SJSA1 (cell line): ENCODE measurements around the gene CACNB4. TPM values are rescaled to one million over a fixed set of nuclear protein-coding genes. Genes with fewer than 3 reads are reported as not detected.
"Not testable (repeated sequence)": the region's sequence is repeated elsewhere in the genome, so short reads cannot be mapped to it uniquely, and the experiment has no call there.

Experiments
- DNase-seq, 2 experiments: peaks; one replicate each; pipeline ENCODE4 v3.0.0-alpha.2; 2015 to 2020; ENCODE audit warnings: low spot score in 2 of 2, low read depth in 1 of 2
- H3K27ac ChIP-seq: fragments of 250-450 bp; sonication (Bioruptor Pico); 2 replicates; pipeline ENCODE4 v1.5.1; 2020; ENCODE audit warnings: mild to moderate bottlenecking, moderate library complexity
- H3K27me3 ChIP-seq: fragments of 250-450 bp; sonication (Bioruptor Pico); replicated peaks from 2 replicates; pipeline ENCODE4 v1.5.1; 2020; ENCODE audit warnings: mild to moderate bottlenecking, moderate library complexity
- H3K36me3 ChIP-seq: fragments of 250-450 bp; sonication (Bioruptor Pico); 2 replicates; pipeline ENCODE4 v1.5.1; 2020; ENCODE audit warnings: mild to moderate bottlenecking
- H3K4me1 ChIP-seq: fragments of 250-450 bp; sonication (Bioruptor Pico); replicated peaks from 2 replicates; pipeline ENCODE4 v1.6.1; 2021; ENCODE audit warnings: mild to moderate bottlenecking
- H3K4me3 ChIP-seq: fragments of 250-450 bp; sonication (Bioruptor Pico); 2 replicates; pipeline ENCODE4 v1.5.1; 2020; ENCODE audit warnings: mild to moderate bottlenecking
- H3K9me3 ChIP-seq: fragments of 250-450 bp; sonication (Bioruptor Pico); replicated peaks from 2 replicates; pipeline ENCODE4 v1.5.1; 2020; ENCODE audit warnings: mild to moderate bottlenecking
- total RNA-seq: library from RNA; depleted of rRNA; stranded (reverse); fragments of >200 nt; shearing (Covaris generic); gene quantifications from 2 replicates; pipeline ENCODE4 v1.2.3, GENCODE V29; 2014

The CACNB4 gene
- total RNA-seq, 1 experiment from 2014 or later = not detected

DNA sequence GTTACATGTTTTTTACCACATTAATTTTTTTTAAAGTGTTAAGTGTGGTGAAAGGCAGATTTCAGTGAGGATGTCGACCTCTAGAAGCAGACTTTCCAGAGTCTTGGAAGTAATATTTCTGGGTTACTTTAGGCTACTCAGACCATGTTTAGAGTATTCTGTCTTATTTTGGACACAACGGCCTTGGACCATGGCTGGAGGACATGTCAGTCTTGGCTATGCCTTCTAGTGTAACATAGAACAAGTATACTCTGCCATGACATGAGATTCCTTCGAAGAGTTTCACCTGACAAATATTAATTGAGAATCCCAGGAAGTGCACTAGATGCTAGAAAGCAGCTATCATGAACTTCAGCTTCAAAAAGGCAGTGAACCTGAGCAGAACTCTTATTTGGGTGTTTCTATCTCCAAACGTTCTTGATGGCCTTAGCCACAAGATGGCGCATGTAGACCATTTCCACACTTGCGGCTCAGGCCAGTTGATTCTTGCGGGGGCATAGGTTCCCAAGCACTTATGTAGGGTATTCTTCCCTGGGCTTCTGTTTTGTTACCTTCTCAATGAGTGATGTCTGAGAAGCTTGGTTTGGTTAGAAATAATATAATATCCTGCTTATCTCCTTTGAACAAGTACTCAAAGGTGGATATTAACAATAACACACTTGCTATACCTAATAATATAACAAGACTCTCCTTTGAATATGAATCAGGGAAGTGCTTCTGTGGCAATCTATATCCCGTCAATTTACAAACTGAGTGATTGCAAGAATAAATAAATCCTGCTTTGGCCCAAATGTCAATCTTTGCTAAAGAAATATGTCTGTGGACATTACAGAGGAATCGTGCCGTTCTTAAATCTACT is 62.0 kb downstream of the CACNB4 start:
- Histone ChIP-seq H3K27me3 (0 out of 2 replicates have a peak, but pooled peaks cover 7% of the 10 kb centered on the region), H3K9me3 (no peaks in the 10 kb centered on the region), H3K4me3 (no peak overlapping the region), H3K36me3 (no peaks in the 10 kb centered on the region), H3K4me1 (no peaks in the 10 kb centered on the region), H3K27ac (no peak overlapping the region)
- peak; percentile 43 to 59 for DNase-seq

DNA sequence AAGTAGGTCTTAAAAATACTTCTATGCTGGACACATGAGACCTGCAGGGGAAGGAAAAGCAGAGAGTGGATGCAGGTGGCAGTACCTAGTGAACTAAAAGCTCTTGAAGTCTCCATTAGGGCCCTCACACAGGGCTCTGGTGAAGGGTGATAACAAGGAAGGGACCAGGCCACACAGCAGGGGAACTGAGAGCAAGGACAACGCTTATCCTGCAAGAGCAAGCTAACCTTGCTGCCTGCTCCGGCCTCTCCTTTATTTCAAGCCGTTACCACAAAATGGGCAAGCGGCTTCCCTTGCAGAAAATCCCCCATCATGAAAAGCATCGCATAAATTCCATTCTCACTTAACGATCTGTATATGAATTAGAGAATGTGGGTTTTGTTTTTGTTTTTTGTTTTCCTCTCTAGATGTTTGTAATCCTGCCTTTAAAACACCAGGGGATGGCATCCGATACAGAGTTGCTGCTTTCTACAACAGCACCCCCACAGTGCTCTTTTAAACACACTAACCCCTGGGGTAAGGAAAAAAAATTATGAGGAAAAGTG is 64.5 kb downstream of the CACNB4 start:
- H3K9me3 ChIP-seq = no peaks in the 10 kb centered on the region
- H3K4me1 ChIP-seq = no peaks in the 10 kb centered on the region
- H3K36me3 ChIP-seq = no peaks in the 10 kb centered on the region
- 0 out of 2 replicates have a peak, but pooled peaks cover 7% of the 10 kb centered on the region for H3K27me3 ChIP-seq
- no peak for DNase-seq
- no peak overlapping the region for H3K4me3 ChIP-seq
- no peak overlapping the region for H3K27ac ChIP-seq

DNA sequence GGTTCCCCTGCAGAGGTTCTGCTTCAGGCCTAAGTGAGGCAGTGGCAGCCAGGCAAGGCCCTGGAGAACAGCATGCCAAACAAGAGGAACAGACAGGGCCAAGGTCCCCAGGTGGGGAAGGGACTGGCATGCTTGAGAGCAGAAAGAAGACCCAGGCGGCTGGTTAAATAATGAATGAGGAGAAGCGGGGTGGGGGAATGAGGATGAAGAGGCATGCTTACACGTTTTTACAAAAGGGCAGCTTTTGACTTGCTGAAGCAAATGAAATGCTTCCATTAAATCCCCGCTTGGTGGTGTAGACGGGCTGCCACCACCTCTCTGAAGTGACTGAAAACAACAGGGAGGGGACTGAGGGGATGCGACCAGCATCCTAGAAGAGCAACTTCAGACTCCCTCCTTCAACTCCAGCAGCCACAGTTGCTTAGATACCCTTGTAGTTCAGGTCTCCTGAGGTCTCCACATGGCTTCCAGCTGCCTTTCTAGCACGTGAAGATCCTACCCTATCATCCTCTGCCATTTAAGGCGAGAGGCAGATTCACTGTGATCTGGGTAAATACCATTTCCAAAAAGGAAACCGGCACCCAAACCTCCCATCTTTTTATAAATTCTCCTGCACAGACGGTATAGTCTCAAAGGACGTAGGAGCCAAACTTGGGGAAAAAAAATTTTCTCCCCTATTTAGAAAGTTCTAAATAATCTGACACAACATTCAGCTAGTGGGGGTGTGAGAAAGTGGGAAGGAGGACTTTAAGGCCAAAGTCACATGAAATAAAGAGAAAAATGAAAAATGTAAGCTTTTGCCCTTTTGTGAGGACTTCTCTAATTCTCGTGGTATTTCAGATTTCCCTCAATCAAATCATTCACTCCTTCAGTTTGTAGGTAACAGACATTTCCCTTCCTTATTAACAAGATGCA is 65.6 kb downstream of the CACNB4 start:
- DNase-seq = no peak
- H3K27me3 ChIP-seq = 0 out of 2 replicates have a peak, but pooled peaks cover 9% of the 10 kb centered on the region
- H3K4me3 ChIP-seq = no peak overlapping the region
- H3K36me3 ChIP-seq = no peaks in the 10 kb centered on the region
- no peak overlapping the region for H3K27ac ChIP-seq
- no peaks in the 10 kb centered on the region for H3K9me3 ChIP-seq
- no peaks in the 10 kb centered on the region for H3K4me1 ChIP-seq

DNA sequence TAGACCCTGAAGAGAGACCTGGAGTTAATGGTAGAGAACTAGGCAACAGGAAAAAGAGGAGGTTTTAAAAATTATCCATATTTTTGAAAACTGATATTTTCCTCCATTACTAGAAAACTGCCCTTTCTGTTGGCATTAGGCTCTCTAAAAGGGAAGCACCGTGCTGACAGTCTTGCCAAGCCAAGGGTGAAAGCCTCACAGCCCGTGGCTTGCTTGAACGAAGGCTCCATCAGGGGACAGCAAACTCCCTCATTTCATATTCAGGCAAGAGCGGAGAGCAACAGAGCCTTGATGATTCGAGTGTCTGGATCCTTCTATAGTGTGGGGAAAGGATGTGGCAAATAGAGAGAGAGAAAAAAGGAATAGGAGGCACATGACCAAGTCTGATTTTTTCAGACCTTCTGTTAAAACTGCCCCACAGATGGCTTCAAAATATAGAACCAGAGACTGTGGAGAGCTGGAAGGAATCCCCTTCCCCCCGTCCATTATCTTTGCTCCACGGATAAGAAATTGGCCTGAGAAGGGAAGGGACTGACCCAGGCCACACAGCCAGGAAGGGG is 67.0 kb downstream of the CACNB4 start:
- no peak for DNase-seq
- H3K36me3 ChIP-seq = no peaks in the 10 kb centered on the region
- 0 out of 2 replicates have a peak, but pooled peaks cover 12% of the 10 kb centered on the region for H3K27me3 ChIP-seq
- no peak overlapping the region for H3K4me3 ChIP-seq
- no peaks in the 10 kb centered on the region for H3K4me1 ChIP-seq
- H3K9me3 ChIP-seq = no peaks in the 10 kb centered on the region
- no peak overlapping the region for H3K27ac ChIP-seq

DNA sequence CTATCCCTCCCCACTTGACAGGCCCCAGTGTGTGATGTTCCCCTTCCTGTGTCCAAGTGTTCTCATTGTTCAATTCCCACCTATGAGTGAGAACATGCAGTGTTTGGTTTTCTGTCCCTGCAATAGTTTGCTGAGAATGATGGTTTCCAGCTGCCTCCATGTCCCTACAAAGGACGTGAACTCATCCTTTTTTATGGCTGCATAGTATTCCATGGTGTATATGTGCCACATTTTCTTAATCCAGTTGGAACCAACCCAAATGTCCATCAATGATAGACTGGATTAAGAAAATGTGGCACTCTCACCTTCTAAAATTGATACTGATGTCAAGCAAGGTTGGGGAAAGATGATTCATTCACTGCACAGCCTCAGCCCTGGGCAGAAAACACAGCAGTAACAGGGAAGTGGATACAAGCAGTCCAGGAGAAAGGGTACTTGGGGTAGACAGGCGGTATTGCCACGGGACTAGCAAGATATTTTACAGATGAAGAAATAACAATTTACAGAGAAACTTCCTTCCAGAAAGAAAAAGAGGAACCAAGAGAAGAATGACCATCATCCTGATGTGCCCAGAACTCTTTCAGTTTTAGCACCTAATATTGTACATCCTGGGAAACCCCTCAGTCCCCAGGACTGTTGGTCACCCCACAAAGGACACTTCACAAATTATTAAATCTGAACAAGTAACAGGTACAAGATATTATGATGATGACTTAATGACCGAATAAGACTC is 68.1 kb downstream of the CACNB4 start:
- not testable (repeated sequence) for H3K36me3 ChIP-seq, H3K4me1 ChIP-seq, H3K27me3 ChIP-seq, H3K9me3 ChIP-seq, H3K27ac ChIP-seq, DNase-seq, H3K4me3 ChIP-seq

DNA sequence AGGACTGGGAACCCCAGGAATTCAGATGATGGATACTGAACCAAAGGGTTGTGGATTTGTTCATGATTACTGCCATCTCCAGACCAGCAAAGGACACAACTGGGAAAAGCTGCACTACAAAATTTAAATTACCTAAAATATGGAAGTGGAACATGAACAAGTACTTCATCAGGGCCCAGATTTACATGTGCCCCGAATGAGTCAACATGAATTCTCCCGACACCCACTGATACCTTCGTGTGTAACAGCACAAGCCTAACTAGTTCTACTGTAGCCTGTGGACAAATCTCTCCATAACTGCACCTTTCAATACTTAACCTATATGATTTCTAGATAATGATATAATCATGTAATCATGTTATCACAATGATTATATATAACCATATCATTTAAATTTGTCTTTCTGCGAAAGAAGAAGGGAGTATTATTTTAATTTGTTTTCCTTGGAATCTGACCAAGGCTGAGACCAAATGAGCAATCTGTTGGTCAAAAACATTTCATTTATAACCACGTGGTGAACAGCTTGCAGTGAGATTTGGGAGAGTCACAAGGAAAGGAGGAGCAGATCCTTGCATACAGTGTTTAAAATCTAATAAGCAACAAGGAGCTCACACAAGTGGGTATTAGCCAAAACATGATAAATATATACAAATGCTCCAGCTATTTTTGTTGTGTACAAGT is 70.5 kb downstream of the CACNB4 start:
- Histone ChIP-seq H3K27ac (no peak overlapping the region), H3K27me3 (0 out of 2 replicates have a peak, but pooled peaks cover 5% of the 10 kb centered on the region), H3K4me3 (no peak overlapping the region), H3K36me3 (no peaks in the 10 kb centered on the region), H3K4me1 (no peaks in the 10 kb centered on the region), H3K9me3 (no peaks in the 10 kb centered on the region)
- no peak for DNase-seq

DNA sequence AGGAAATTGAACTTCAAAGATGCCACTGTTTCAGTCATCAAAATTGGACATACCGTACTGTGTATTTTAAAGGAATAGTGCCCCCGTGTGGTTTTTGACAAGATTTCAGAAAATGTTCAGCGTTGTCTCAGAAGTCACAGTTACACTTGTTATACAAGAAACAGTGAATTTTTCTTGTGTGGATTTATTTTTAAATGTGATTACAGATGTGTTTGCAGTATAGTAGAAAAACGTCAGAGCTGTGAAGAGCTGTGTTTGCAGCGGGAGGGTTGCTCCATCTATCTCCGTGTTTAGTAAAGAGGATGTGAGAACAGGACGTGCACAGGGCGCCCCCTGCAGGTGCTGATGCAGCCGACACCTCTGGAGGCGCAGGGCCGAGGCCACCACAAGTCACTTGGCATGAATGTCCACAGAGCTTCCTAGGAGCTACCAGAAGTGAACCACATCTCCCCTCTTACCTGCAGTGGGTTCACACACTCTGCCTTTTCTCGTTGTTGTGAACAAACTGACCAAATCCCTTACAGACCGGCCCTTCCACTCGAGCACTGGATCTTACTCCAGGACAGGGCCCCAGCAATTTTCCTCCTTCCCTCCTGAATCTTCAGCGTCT is 73.1 kb downstream of the CACNB4 start:
- no peak overlapping the region for H3K27ac ChIP-seq
- no peaks in the 10 kb centered on the region for H3K4me1 ChIP-seq
- H3K27me3 ChIP-seq = 0 out of 2 replicates have a peak, but pooled peaks cover 8% of the 10 kb centered on the region
- no peaks in the 10 kb centered on the region for H3K36me3 ChIP-seq
- peak; percentile 68 to 76 for DNase-seq
- no peaks in the 10 kb centered on the region for H3K9me3 ChIP-seq
- no peak overlapping the region for H3K4me3 ChIP-seq

DNA sequence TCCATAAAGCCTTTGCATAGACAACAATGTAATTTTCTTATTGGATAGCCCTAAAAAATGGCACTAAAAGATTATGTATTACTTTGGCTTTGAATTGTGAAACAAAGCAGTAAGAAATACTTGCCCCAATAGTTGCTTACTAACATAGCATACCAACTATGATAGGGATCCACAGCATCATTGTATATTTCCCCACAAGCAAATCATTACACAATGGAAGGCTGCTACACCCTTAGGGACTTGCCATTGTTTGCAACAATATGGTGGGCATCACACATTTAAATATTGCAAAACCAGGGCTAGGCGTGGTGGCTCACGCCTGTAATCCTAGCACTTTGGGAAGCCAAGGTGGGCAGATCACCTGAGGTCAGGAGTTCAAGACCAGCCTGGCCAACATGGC is 74.4 kb downstream of the CACNB4 start:
- H3K9me3 ChIP-seq = no peaks in the 10 kb centered on the region
- no peak overlapping the region for H3K4me3 ChIP-seq
- no peak overlapping the region for H3K27ac ChIP-seq
- no peaks in the 10 kb centered on the region for H3K36me3 ChIP-seq
- H3K27me3 ChIP-seq = 0 out of 2 replicates have a peak, but pooled peaks cover 8% of the 10 kb centered on the region
- no peak for DNase-seq
- H3K4me1 ChIP-seq = no peaks in the 10 kb centered on the region

DNA sequence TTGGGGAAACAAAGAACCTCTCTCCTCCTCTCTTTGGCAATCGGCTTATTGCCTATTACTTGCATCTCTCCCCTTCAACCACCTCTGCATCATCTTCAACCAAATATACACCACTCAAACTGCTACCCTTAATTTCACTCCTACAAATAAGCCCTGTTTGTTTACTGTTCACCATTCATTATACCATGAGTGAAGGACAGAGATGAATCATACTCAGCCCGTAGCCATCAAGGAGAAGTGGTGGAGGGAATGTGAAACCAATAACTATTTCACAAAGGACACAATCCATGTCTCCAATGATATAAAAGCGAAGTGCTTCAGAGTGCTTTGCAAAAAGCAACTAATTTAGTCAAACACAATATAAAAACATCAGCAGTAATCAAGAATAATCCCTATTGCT is 76.8 kb downstream of the CACNB4 start:
- Histone ChIP-seq H3K27ac (no peak overlapping the region), H3K36me3 (no peaks in the 10 kb centered on the region), H3K4me3 (no peak overlapping the region), H3K27me3 (0 out of 2 replicates have a peak, but pooled peaks cover 3% of the 10 kb centered on the region), H3K4me1 (no peaks in the 10 kb centered on the region), H3K9me3 (no peaks in the 10 kb centered on the region)
- DNase-seq = no peak

DNA sequence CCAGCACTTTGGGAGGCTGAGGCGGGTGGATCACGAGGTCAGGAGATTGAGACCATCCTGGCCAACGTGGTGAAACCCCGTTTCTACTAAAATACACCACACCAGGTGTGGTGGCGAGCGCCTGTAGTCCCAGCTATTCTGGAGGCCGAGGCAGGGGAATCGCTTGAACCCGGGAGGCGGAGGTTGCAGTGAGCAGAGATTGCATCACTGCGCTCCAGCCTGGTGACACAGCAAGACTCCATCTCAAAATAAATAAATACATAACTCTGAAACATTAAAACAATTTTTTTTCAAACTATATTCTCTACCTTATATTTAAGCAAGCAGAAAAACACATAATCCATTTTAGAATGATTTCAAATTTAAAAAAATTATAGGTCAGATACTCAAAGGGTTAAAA is 77.8 kb downstream of the CACNB4 start:
- not testable (repeated sequence) for H3K4me3 ChIP-seq, DNase-seq, H3K4me1 ChIP-seq, H3K9me3 ChIP-seq, H3K27me3 ChIP-seq, H3K36me3 ChIP-seq, H3K27ac ChIP-seq

DNA sequence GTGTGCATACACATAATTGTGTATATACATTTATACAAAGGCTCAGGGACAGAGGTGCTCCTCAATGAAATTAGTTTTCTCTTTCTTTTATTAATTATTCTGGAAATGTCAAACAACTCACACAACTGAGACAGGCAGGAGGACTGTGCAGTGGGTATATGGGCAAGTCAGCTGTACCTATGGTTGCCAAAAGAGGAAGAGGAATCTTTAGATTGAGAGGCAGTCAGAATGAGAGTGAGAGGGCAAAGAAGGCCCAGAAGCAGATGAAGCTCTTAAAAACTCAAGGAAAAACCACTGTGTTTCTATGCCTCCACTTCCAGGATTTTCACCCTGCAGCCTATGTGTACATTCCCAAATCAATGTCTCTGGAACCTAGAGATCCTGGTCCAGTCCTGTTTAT is 79.1 kb downstream of the CACNB4 start:
- no peak for DNase-seq
- H3K27ac ChIP-seq = no peak overlapping the region
- 0 out of 2 replicates have a peak, but pooled peaks cover 3% of the 10 kb centered on the region for H3K27me3 ChIP-seq
- no peak overlapping the region for H3K4me3 ChIP-seq
- H3K4me1 ChIP-seq = no peaks in the 10 kb centered on the region
- no peaks in the 10 kb centered on the region for H3K36me3 ChIP-seq
- no peaks in the 10 kb centered on the region for H3K9me3 ChIP-seq
